Astrocyte of the cerebellum (primary cell): Measurements from ENCODE around the gene MRPL4.
A peak's percentile ranks its signal among the peaks of the same experiment; 100 is the strongest.

Experiments
- DNase-seq: peaks from one replicate; pipeline ENCODE4 v3.0.0-alpha.2; 2011; ENCODE audit warnings: low read depth
- H3K4me3 ChIP-seq: 2 replicates; pipeline ENCODE4 v1.5.1; 2011; ENCODE audit warnings: mild to moderate bottlenecking, low read depth, low read length, moderate library complexity
- in situ Hi-C: cut with HindIII; loops from 2 replicates; pipeline ENCODE4 v1.10.0; 2017; ENCODE audit warnings: low sequenced_read_pairs
- TF ChIP-seq, protein P1 (sequence below): IDR thresholded peaks from 2 replicates; pipeline ENCODE4 v1.5.1; 2012; ENCODE audit warnings: low read length, low read depth, moderate library complexity, mild to moderate bottlenecking; ENCODE audit errors: missing control alignments

MRPL4 gene

DNA sequence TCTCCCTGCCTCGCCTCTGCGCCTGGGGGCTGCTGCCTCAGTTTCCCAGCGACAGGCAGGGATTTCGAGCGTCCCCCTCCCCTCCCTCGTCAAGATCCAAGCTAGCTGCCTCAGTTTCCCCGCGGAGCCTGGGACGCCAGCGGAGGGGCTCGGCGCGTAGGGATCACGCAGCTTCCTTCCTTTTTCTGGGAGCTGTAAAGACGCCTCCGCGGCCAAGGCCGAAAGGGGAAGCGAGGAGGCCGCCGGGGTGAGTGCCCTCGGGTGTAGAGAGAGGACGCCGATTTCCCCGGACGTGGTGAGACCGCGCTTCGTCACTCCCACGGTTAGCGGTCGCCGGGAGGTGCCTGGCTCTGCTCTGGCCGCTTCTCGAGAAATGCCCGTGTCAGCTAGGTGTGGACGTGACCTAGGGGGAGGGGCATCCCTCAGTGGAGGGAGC is 18.2 kb downstream of the MRPL4 start:
- TF ChIP-seq, protein P1, sequence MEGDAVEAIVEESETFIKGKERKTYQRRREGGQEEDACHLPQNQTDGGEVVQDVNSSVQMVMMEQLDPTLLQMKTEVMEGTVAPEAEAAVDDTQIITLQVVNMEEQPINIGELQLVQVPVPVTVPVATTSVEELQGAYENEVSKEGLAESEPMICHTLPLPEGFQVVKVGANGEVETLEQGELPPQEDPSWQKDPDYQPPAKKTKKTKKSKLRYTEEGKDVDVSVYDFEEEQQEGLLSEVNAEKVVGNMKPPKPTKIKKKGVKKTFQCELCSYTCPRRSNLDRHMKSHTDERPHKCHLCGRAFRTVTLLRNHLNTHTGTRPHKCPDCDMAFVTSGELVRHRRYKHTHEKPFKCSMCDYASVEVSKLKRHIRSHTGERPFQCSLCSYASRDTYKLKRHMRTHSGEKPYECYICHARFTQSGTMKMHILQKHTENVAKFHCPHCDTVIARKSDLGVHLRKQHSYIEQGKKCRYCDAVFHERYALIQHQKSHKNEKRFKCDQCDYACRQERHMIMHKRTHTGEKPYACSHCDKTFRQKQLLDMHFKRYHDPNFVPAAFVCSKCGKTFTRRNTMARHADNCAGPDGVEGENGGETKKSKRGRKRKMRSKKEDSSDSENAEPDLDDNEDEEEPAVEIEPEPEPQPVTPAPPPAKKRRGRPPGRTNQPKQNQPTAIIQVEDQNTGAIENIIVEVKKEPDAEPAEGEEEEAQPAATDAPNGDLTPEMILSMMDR, result no peak
- DNase-seq, result no peak
- in situ Hi-C loops, result no loop called here
- peak overlapping the region; percentile 39 for H3K4me3 ChIP-seq

DNA sequence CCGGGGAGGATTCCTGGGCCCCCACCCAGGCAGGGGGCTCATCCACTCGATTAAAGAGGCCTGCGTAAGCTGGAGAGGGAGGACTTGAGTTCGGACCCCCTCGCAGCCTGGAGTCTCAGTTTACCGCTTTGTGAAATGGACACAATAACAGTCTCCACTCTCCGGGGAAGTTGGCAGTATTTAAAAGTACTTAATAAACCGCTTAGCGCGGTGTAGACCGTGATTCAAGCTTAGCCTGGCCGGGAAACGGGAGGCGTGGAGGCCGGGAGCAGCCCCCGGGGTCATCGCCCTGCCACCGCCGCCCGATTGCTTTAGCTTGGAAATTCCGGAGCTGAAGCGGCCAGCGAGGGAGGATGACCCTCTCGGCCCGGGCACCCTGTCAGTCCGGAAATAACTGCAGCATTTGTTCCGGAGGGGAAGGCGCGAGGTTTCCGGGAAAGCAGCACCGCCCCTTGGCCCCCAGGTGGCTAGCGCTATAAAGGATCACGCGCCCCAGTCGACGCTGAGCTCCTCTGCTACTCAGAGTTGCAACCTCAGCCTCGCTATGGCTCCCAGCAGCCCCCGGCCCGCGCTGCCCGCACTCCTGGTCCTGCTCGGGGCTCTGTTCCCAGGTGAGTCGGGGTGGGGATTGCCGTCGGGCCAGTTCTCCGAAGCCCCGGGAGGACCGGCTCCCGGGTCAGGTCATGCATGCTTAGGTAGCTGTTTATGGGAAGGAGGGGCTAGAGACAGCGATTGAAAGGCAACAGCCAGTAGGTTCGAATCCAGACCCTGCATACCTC is 18.8 kb downstream of the MRPL4 start, which contains the start of gene ICAM1:
TSS of gene ICAM1 (plus strand) at position 505 of the 779 bp plus-strand sequence. CDS start at position 545, 40 bp downstream.
- no peak for DNase-seq

DNA sequence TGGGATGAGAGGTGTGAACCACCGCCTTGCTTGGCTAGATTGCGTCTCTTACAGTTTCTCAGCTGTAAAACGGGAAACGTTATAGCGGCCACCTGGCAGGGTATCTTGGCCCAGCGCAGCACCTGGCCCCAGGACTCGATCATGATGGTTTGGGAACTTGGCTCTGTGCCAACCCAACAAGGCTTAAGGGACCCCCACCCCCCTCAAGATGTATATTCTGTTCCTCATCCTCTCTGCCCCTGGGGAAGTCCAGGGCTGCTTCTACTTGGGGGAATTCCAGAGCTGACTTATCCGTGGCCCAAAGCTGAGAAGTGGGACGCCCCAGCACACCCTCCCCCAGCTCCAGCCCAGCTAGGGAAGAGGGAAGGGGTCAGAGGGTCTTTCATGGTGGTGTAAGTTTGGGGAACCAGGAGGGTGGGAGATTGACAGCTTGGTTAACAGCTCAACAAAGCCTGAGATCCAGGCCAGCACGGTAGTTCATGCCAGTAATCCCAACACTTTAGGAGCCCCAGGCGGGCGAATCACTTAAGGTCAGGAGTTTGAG is 19.6 kb downstream of the MRPL4 start:
- TF ChIP-seq, protein P1, result no peak
- H3K4me3 ChIP-seq, result peak overlapping the region; percentile 39
- DNase-seq, result no peak
- in situ Hi-C loops, result no loop called here

More for the DNA sequence above, 18.8 kb downstream of the MRPL4 start, which contains the start of gene ICAM1:
- TF ChIP-seq, protein P1, result no peak
- in situ Hi-C loops, result no loop called here
- H3K4me3 ChIP-seq, result peak within 1 kb of the TSS; percentile 39

DNA sequence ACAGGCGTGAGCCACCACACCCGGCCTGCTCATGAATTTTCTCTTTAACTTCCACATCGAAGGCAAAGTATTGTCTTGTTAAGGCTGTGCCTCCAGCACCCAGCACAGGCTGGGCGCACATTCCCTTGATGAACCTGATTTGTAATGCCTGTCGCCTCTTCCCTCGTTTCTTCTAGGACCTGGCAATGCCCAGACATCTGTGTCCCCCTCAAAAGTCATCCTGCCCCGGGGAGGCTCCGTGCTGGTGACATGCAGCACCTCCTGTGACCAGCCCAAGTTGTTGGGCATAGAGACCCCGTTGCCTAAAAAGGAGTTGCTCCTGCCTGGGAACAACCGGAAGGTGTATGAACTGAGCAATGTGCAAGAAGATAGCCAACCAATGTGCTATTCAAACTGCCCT is 22.6 kb downstream of the MRPL4 start:
- TF ChIP-seq, protein P1, result no peak
- no peak overlapping the region for H3K4me3 ChIP-seq
- in situ Hi-C loops, result no loop called here
- DNase-seq, result no peak

DNA sequence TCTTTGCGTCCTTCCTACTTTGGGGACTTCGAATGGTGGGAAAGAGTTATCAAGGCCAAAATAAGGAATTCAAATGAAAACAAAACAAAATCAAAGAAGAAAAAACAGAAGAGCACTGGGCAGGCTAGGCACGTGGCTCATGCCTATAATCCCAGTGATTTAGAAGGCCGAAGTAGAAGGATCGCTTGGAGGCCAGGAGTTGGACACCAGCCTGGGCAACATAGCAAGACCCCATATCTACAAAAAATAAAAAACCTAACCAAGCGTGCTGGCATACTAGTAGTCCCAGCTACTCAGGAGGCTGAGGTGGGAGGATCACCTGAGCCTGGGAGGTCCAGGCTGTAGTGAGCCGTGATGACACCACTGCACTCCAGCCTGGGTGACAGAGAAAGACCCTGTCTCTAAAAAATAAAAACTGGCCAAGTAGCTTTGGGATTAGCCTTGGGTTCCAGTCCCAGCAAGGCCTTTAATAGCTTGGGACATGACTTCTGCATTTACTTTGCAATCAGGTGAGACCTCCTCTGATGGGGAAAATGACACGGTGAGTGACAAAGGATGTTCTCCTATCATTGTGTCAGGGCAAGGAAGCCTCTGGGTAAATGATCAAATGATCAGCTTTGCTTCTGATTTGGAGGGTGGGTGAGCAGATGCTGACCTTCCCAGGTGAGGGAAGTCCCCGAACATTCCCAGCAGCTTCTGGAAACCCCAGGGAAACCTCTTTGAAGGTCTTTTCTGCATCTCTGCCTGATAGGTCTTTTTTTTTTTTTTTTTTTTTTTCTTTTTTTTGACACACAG is 26.0 kb downstream of the MRPL4 start:
- in situ Hi-C loops, result no loop called here
- DNase-seq, result no peak
- TF ChIP-seq, protein P1, result no peak
- no peak overlapping the region for H3K4me3 ChIP-seq

DNA sequence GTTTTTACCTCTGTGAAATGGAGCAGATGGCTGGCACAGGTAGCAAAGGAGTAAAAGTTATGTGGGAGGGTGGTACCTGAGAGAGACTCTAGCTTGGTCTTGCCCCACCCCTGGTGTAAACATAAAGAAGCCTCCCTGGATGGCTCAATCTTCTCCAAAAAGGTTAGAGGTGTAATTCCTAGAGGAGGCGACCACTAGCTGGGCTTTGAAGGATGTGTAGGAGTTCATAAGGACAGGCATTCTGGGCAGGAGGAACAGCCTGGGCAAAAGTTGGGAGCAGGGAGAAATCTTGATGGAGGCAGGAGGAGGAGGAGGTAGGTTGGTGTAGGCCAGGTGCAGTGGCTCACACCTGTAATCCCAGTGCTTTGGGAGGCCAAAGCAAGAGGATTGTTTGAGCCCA is 26.9 kb downstream of the MRPL4 start:
- in situ Hi-C loops, result no loop called here
- H3K4me3 ChIP-seq, result no peak overlapping the region
- TF ChIP-seq, protein P1, result no peak
- DNase-seq, result no peak
